Endothelial cell of umbilical vein (primary cell): Measurements from ENCODE around the gene YWHAH. TPM values are rescaled to one million over a fixed set of nuclear protein-coding genes. Genes with fewer than 3 reads are reported as not detected.

Experiments used
- BruUV-seq: library from RNA; stranded (reverse); fragments of 400-500 nt; replicated peaks from 2 replicates; lab custom pipeline; 2021; lab: Mats Ljungman, UMichigan
- CTCF ChIA-PET: fragments of 300-600, 350-600 bp; sonication (Branson Sonifier 250); formaldehyde crosslinking; loops from one replicate; lab custom pipeline; 2021; ENCODE audit warnings: antibody characterized with exemption, inconsistent platforms; lab: Charles Lee
- POLR2A ChIA-PET: fragments of 300-600, 350-600 bp; sonication (Branson Sonifier 250); formaldehyde crosslinking; loops from one replicate; lab custom pipeline; 2021; ENCODE audit warnings: antibody characterized with exemption, inconsistent platforms; lab: Charles Lee
- DNase-seq: peaks from one replicate; pipeline ENCODE4 v3.0.0-alpha.2; 2011; ENCODE audit warnings: low read depth, low spot score
- FAIRE-seq: peaks from 2 replicates; lab custom pipeline; 2011; peaks lifted over from hg19 to GRCh38; lab: Jason Lieb, UNC
- H2AFZ ChIP-seq: 2 replicates; pipeline ENCODE4 v1.6.0; 2012; ENCODE audit warnings: low read depth, low read length, control low read depth, inconsistent platforms
- H3K27ac ChIP-seq: 2 replicates; pipeline ENCODE4 v1.5.1; 2011; ENCODE audit warnings: low read depth, mild to moderate bottlenecking, control low read depth, low read length, moderate library complexity; ENCODE audit not compliant: insufficient read depth
- H3K27me3 ChIP-seq, 2 experiments: 2 replicates each; pipeline versions ENCODE4 v1.6.0 to v1.6.1; 2011; ENCODE audit warnings: low read length in 2 of 2, mixed read lengths in 1 of 2; ENCODE audit not compliant: control insufficient read depth in 2 of 2, insufficient read depth in 2 of 2
- H3K36me3 ChIP-seq, 2 experiments: 2 replicates in 1 of 2; 3 replicates in 1 of 2; pipeline ENCODE4 v1.5.1; 2011; ENCODE audit warnings: low read length in 2 of 2, mild to moderate bottlenecking in 1 of 2, moderate library complexity in 1 of 2; ENCODE audit not compliant: control insufficient read depth in 2 of 2, insufficient read depth in 2 of 2; ENCODE audit errors: extremely low read depth in 1 of 2
- H3K4me1 ChIP-seq: 3 replicates; pipeline ENCODE4 v1.5.1; 2011; ENCODE audit warnings: mild to moderate bottlenecking, low read length; ENCODE audit not compliant: control insufficient read depth, insufficient read depth; ENCODE audit errors: extremely low read depth
- H3K4me2 ChIP-seq: 2 replicates; pipeline ENCODE4 v1.6.1; 2011; ENCODE audit warnings: low read length, control low read depth, mixed read lengths; ENCODE audit not compliant: insufficient read depth
- H3K4me3 ChIP-seq, 3 experiments: fragments of 200-600 bp in 1 of 3; sonication (generic), shearing (Covaris generic) in 1 of 3; replicated peaks in 1 of 3; 2 replicates each; pipeline ENCODE4 v1.5.1; 2011 to 2016; ENCODE audit warnings: control low read depth in 3 of 3, low read length in 3 of 3, mild to moderate bottlenecking in 2 of 3, inconsistent platforms in 1 of 3, low read depth in 1 of 3, moderate library complexity in 1 of 3; ENCODE audit not compliant: insufficient read depth in 1 of 3
- H3K79me2 ChIP-seq: 2 replicates; pipeline ENCODE4 v1.6.0; 2012; ENCODE audit warnings: low read length, inconsistent platforms; ENCODE audit not compliant: control insufficient read depth, insufficient read depth
- H3K9ac ChIP-seq: replicated peaks from 2 replicates; pipeline ENCODE3; 2011; ENCODE audit warnings: low read length, control low read depth; ENCODE audit not compliant: insufficient read depth; ENCODE audit errors: extremely low read depth
- H3K9me1 ChIP-seq: replicated peaks from 3 replicates; pipeline ENCODE4 v1.6.0; 2011; ENCODE audit warnings: mild to moderate bottlenecking, low read length; ENCODE audit not compliant: control insufficient read depth, insufficient read depth; ENCODE audit errors: extremely low read depth
- H3K9me3 ChIP-seq: replicated peaks from 2 replicates; pipeline ENCODE4 v1.5.1; 2012; ENCODE audit warnings: low read length, inconsistent platforms; ENCODE audit not compliant: control insufficient read depth, insufficient read depth
- H4K20me1 ChIP-seq: replicated peaks from 2 replicates; pipeline ENCODE3; 2011; ENCODE audit warnings: mild to moderate bottlenecking, low read length; ENCODE audit not compliant: control insufficient read depth, insufficient read depth; ENCODE audit errors: extremely low read depth
- EZH2 ChIP-seq: IDR thresholded peaks from 2 replicates; pipeline ENCODE4 v1.6.1; 2012; ENCODE audit warnings: borderline replicate concordance, low read depth, mild to moderate bottlenecking, moderate library complexity, low read length, inconsistent platforms; ENCODE audit not compliant: severe bottlenecking
- FOS ChIP-seq: IDR thresholded peaks from 2 replicates; pipeline ENCODE4 v1.6.1; 2011; ENCODE audit warnings: mild to moderate bottlenecking, low read length, moderate library complexity, borderline replicate concordance; ENCODE audit not compliant: insufficient read depth
- GATA2 ChIP-seq: IDR thresholded peaks from 2 replicates; pipeline ENCODE4 v1.7.0; 2011; ENCODE audit warnings: low read depth, mild to moderate bottlenecking, moderate library complexity, mixed read lengths, low read length; ENCODE audit not compliant: insufficient read length, insufficient read depth
- JUN ChIP-seq: IDR thresholded peaks from 2 replicates; pipeline ENCODE4 v1.6.1; 2011; ENCODE audit warnings: borderline replicate concordance, low read depth; ENCODE audit not compliant: insufficient read length, insufficient read depth
- MYC ChIP-seq: IDR thresholded peaks from one replicate; pipeline ENCODE4 v1.6.1; 2011; ENCODE audit warnings: mild to moderate bottlenecking, low read depth, low read length
- POLR2A ChIP-seq: IDR thresholded peaks from 2 replicates; pipeline ENCODE4 v1.6.1; 2012; ENCODE audit warnings: low read depth, mild to moderate bottlenecking, control low read depth, low read length
- POLR2AphosphoS5 ChIP-seq: IDR thresholded peaks from 2 replicates; pipeline ENCODE4 v1.6.1; 2012; ENCODE audit warnings: low read depth, mild to moderate bottlenecking, control low read depth, low read length, moderate library complexity; ENCODE audit not compliant: insufficient read depth
- dilution Hi-C: fragments of 300-500 bp; cut with MboI; formaldehyde crosslinking; loops from one replicate; pipeline ENCODE4 v1.15.0; 2019; ENCODE audit warnings: low sequenced_read_pairs; ENCODE audit not compliant: extremely low pct_ligation_motif_present
- intact Hi-C: fragments of 100-400 bp; cut with micrococcal nuclease; formaldehyde crosslinking; loops from one replicate; pipeline ENCODE4 v1.10.0; 2022
- polyA plus RNA-seq, 4 experiments: library from polyadenylated mRNA; depleted of rRNA in 3 of 4; stranded (reverse) in 3 of 4; unstranded in 1 of 4; fragments of >200 nt; gene quantifications; 2 replicates each; pipeline versions ENCODE4 v1.2.1 to v1.2.3, GENCODE V29; 2011 to 2012; ENCODE audit warnings: missing spikeins in 1 of 4
- total RNA-seq: library from RNA; stranded (reverse); gene quantifications from 2 replicates; pipeline ENCODE4 v1.2.3, GENCODE V29; 2021
- TF ChIP-seq, protein P1 (sequence below), 2 donors: IDR thresholded peaks; 1 replicate in 1 of 2; 2 replicates in 1 of 2; pipeline ENCODE4 v1.5.1; 2011; ENCODE audit warnings: low read length in 2 of 2, mild to moderate bottlenecking in 2 of 2, moderate library complexity in 2 of 2, control low read depth in 1 of 2, inconsistent platforms in 1 of 2, low read depth in 1 of 2; ENCODE audit not compliant: insufficient read depth in 1 of 2; ENCODE audit errors: extremely low read depth in 1 of 2
- TF ChIP-seq, protein P2 (sequence below): IDR thresholded peaks from 2 replicates; pipeline ENCODE4 v1.6.1; 2011; ENCODE audit not compliant: insufficient read depth, insufficient read length

The YWHAH gene
- total and polyA plus RNA-seq, 2 donors (not counting 3 experiments of a cell fraction or from before 2014, with no cell fraction given): 73.6 to 170 TPM

DNA sequence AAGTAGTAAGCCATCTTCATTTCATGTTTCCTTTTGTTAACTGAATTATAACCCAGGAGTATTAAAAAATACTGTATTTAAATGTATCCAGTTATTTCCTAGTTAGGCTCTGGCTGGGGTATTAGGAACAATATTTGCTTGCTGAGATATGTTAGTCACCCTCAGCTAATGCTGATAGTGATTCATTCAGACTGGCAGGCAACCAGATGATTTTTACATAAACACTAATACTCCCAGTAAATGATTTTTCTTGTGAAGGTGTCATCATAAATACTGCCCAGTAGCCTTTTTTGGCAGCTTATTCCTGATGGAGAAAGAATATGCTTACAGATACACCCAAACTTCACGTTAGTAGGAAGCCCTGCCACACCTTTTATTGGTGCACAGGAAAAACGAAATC is 8.1 kb downstream of the YWHAH start:
- H3K9me1 ChIP-seq: no peaks in the 10 kb centered on the region
- H3K36me3 ChIP-seq: peaks cover 8 to 15% of the 10 kb centered on the region in 2 experiments
- H3K4me1 ChIP-seq: peaks cover 44% of the 10 kb centered on the region
- intact Hi-C loops: no loop called here
- H3K27me3 ChIP-seq: no peaks in the 10 kb centered on the region
- ChIA-PET POLR2A (no interaction called here), CTCF (interaction anchor here (0.8 to 1.6 kb wide), 8 partner anchors 9 to 287 kb away, joined by 3 to 14 read pairs (median 4); no protein-coding TSS in a partner anchor)
- peaks cover 90% of the 10 kb centered on the region for H3K79me2 ChIP-seq
- FAIRE-seq: peak; percentile 90
- BruUV-seq: no TSS peak
- H3K27ac ChIP-seq: peak overlapping the region; percentile 74
- H3K4me3 ChIP-seq: no peak overlapping the region
- H4K20me1 ChIP-seq: peaks cover 13% of the 10 kb centered on the region
- peak overlapping the region; percentile 26 for H3K4me2 ChIP-seq
- H3K9ac ChIP-seq: peak overlapping the region; percentile 40
- TF ChIP-seq POLR2A (no peak), JUN (peak; percentile 69), FOS (peak; percentile 83), EZH2 (no peak), POLR2AphosphoS5 (no peak), MYC (no peak), GATA2 (no peak)
- TF ChIP-seq, protein P1, sequence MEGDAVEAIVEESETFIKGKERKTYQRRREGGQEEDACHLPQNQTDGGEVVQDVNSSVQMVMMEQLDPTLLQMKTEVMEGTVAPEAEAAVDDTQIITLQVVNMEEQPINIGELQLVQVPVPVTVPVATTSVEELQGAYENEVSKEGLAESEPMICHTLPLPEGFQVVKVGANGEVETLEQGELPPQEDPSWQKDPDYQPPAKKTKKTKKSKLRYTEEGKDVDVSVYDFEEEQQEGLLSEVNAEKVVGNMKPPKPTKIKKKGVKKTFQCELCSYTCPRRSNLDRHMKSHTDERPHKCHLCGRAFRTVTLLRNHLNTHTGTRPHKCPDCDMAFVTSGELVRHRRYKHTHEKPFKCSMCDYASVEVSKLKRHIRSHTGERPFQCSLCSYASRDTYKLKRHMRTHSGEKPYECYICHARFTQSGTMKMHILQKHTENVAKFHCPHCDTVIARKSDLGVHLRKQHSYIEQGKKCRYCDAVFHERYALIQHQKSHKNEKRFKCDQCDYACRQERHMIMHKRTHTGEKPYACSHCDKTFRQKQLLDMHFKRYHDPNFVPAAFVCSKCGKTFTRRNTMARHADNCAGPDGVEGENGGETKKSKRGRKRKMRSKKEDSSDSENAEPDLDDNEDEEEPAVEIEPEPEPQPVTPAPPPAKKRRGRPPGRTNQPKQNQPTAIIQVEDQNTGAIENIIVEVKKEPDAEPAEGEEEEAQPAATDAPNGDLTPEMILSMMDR (IDR thresholded peaks at IDR 0.05; ENCODE audit: extremely low read depth in 1 of 2, insufficient read depth in 1 of 2, low read depth in 1 of 2, low read length in 2 of 2): no peak
- TF ChIP-seq, protein P2, sequence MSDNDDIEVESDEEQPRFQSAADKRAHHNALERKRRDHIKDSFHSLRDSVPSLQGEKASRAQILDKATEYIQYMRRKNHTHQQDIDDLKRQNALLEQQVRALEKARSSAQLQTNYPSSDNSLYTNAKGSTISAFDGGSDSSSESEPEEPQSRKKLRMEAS: no peak
- dilution Hi-C loops: loop anchor here (10.0 kb wide), 1 partner anchor 198 kb away; the partner anchor contains the start of genes DEPDC5 and PRR14L
- no peak overlapping the region for H2AFZ ChIP-seq
- no peaks in the 10 kb centered on the region for H3K9me3 ChIP-seq
- peak; percentile 89 for DNase-seq
